Measurements from ENCODE around the gene MYLK.

Gene MYLK

DNA sequence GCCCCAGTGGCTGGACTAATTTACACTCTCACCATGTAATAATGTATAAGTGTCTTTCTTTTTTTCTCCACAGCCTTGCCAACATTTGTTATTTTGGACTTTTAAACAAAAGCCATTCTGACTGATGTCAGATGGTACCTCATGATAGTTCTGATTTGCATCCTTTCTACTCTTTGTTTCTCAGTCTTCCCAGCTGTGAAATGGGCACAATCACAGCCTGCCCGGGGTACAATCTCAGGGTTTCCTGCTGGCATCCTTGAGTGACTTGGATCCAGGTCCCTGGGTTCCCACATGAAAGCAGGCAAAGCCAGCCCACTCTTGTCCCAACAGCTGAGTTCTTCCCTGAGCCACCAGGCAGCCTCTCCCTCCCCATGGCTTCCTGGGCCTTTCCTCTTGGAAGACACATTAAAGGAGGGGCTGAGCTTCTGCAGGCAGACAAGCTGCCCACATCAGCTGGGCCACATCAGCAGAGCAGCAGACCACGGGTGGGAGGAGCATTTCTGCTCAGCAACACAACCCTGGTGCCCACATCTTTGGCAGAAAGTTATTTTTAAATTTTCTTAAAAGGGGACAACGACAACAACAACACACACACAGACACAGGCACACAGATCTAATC is 82.0 kb downstream of the MYLK start:
- TF ChIP-seq, protein P1, sequence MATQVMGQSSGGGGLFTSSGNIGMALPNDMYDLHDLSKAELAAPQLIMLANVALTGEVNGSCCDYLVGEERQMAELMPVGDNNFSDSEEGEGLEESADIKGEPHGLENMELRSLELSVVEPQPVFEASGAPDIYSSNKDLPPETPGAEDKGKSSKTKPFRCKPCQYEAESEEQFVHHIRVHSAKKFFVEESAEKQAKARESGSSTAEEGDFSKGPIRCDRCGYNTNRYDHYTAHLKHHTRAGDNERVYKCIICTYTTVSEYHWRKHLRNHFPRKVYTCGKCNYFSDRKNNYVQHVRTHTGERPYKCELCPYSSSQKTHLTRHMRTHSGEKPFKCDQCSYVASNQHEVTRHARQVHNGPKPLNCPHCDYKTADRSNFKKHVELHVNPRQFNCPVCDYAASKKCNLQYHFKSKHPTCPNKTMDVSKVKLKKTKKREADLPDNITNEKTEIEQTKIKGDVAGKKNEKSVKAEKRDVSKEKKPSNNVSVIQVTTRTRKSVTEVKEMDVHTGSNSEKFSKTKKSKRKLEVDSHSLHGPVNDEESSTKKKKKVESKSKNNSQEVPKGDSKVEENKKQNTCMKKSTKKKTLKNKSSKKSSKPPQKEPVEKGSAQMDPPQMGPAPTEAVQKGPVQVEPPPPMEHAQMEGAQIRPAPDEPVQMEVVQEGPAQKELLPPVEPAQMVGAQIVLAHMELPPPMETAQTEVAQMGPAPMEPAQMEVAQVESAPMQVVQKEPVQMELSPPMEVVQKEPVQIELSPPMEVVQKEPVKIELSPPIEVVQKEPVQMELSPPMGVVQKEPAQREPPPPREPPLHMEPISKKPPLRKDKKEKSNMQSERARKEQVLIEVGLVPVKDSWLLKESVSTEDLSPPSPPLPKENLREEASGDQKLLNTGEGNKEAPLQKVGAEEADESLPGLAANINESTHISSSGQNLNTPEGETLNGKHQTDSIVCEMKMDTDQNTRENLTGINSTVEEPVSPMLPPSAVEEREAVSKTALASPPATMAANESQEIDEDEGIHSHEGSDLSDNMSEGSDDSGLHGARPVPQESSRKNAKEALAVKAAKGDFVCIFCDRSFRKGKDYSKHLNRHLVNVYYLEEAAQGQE (IDR thresholded peaks at IDR 0.05; ENCODE audit: insufficient read depth in 1 of 2, low read depth in 2 of 2, low read length in 2 of 2): no peak
- TF ChIP-seq TAF1 (IDR thresholded peaks at IDR 0.05; ENCODE audit: borderline replicate concordance, insufficient read depth, low read length) (no peak), SIN3A (IDR thresholded peaks at IDR 0.05; ENCODE audit: borderline replicate concordance, insufficient read depth, low read length) (no peak), POLR2AphosphoS5 (IDR thresholded peaks at IDR 0.05; ENCODE audit: low read depth, low read length) (no peak), FOXP2 (optimal IDR thresholded peaks at IDR 0.05; ENCODE audit: borderline replicate concordance, extremely low read depth, extremely low read length, insufficient read depth) (no peak)

DNA sequence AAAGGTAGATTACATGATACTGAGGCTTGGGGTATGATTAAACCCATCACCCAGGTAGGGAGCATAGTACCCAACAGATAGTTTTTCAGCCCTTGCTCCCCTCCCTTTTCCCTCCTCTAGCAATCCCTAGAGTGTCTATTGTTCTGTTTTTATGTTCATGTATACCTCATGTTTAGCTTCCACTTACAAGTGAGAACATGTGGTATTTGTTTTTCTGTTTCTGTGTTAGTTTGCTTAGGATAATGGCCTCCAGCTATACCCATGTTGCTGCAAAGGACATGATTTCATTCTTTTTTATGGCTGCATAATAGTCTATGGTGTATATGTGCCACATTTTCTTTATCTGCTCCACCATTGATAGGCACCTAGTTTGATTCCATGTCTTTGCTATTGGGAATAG is 82.7 kb downstream of the MYLK start:
- TF ChIP-seq, protein P1 (IDR thresholded peaks at IDR 0.05; ENCODE audit: insufficient read depth in 1 of 2, low read depth in 2 of 2, low read length in 2 of 2): no peak
- TF ChIP-seq POLR2AphosphoS5 (IDR thresholded peaks at IDR 0.05; ENCODE audit: low read depth, low read length) (no peak), TAF1 (IDR thresholded peaks at IDR 0.05; ENCODE audit: borderline replicate concordance, insufficient read depth, low read length) (no peak), FOXP2 (optimal IDR thresholded peaks at IDR 0.05; ENCODE audit: borderline replicate concordance, extremely low read depth, extremely low read length, insufficient read depth) (no peak), SIN3A (IDR thresholded peaks at IDR 0.05; ENCODE audit: borderline replicate concordance, insufficient read depth, low read length) (no peak)

DNA sequence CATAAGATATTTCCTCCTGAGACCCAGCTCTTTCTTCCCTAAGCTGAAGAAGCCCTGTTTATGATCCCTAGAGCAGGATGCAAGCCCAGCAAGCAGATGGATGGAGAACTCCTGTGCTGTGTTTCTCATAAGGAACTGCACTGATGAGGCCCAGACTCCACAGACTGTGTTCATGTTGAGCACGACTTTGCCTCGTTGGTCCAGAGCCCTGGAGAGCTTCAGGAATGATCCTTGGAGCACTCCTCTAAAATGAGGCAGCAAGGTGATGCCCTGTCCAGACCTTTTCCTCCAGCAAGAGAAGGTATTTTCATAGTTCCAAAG is 83.8 kb downstream of the MYLK start:
- no peak for TF ChIP-seq SIN3A (IDR thresholded peaks at IDR 0.05; ENCODE audit: borderline replicate concordance, insufficient read depth, low read length)
- TF ChIP-seq, protein P1 (IDR thresholded peaks at IDR 0.05; ENCODE audit: insufficient read depth in 1 of 2, low read depth in 2 of 2, low read length in 2 of 2): no peak
- TF ChIP-seq TAF1 (IDR thresholded peaks at IDR 0.05; ENCODE audit: borderline replicate concordance, insufficient read depth, low read length): no peak
- no peak for TF ChIP-seq FOXP2 (optimal IDR thresholded peaks at IDR 0.05; ENCODE audit: borderline replicate concordance, extremely low read depth, extremely low read length, insufficient read depth)
- no peak for TF ChIP-seq POLR2AphosphoS5 (IDR thresholded peaks at IDR 0.05; ENCODE audit: low read depth, low read length)

DNA sequence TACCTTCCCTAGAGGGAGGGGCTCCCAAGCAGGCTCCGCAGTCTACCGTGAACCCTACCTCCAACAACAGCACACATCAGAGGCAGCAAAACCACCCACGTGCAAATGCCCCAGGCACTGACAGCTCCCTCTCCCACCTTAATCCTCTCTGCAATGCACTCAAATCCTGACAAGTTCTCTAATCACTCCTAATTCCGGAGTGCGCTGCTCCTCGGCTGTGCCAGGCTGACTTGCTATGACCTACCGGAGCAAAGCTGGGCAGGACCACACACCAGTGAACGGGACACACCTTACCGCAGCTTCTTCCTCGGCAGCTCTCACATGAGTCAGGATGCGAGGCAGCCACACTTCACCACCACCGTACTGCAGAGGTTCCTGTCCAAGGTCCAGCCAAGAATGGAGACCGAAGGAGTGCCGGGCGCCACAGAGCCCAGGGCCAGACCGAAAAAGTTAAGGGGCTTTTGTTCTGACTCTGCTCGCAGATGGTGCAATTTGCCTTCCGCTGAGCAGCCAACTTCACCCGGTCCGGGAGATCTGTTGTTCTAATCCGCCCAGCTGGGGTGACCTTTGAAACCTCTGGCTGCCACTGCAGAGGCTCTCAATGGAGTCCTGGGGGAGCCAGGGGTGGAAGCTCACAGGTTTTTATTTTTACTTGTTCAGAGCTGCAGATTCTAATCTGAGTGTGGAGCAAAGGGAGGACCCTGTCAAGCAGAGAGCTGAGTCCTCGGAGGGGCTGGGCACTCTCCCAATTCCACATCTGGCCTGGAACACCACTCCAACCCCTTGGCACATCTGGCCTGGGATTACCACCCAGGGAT is 84.4 kb downstream of the MYLK start:
- no peak for TF ChIP-seq SIN3A (IDR thresholded peaks at IDR 0.05; ENCODE audit: borderline replicate concordance, insufficient read depth, low read length)

DNA sequence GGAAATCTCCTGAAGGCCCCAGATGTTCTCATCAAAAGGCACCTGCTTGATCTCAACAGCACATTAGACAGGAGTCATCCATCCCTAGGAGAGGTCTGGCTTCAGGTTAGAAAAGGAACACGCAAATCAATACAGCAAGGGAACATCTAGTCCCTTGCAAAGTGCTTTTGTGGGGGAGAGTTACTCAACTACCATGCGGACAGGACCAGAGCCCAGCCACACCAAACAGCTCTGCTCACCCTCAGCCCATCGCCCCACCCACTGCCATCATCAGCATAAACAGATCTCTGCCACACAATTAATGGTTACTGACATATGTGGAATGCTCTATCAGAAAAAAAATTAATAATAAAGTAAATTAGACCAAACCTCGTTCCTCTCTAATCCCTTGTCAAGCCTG is 85.6 kb downstream of the MYLK start:
- TF ChIP-seq, protein P1 (IDR thresholded peaks at IDR 0.05; ENCODE audit: insufficient read depth in 1 of 2, low read depth in 2 of 2, low read length in 2 of 2): no peak
- TF ChIP-seq TAF1 (IDR thresholded peaks at IDR 0.05; ENCODE audit: borderline replicate concordance, insufficient read depth, low read length): no peak
- no peak for TF ChIP-seq SIN3A (IDR thresholded peaks at IDR 0.05; ENCODE audit: borderline replicate concordance, insufficient read depth, low read length)
- no peak for TF ChIP-seq POLR2AphosphoS5 (IDR thresholded peaks at IDR 0.05; ENCODE audit: low read depth, low read length)
- TF ChIP-seq FOXP2 (optimal IDR thresholded peaks at IDR 0.05; ENCODE audit: borderline replicate concordance, extremely low read depth, extremely low read length, insufficient read depth): no peak

All from PFSK-1 (cell line).